Chondrocyte (in vitro differentiated cells): Measurements from ENCODE around the gene GHRHR. TPM values are rescaled to one million over a fixed set of nuclear protein-coding genes. Genes with fewer than 3 reads are reported as not detected.

ENCODE experiments used
- DNase-seq: peaks from one replicate; pipeline ENCODE4 v3.0.0; 2021; ENCODE audit warnings: mixed read lengths, low spot score
- H3K27ac Mint-ChIP-seq: one replicate; pipeline ENCODE4 v1.8.0; 2021; ENCODE audit warnings: mild to moderate bottlenecking, moderate library complexity, mixed read lengths; ENCODE audit not compliant: unreplicated experiment
- H3K27me3 Mint-ChIP-seq: 2 replicates; pipeline ENCODE4 v1.8.0; 2021; ENCODE audit warnings: low read depth, mixed read lengths
- H3K36me3 Mint-ChIP-seq: 2 replicates; pipeline ENCODE4 v1.8.0; 2021; ENCODE audit warnings: low read depth, mixed read lengths
- H3K4me1 Mint-ChIP-seq: 2 replicates; pipeline ENCODE4 v1.8.0; 2021; ENCODE audit warnings: low read depth, mild to moderate bottlenecking, mixed read lengths
- H3K4me3 Mint-ChIP-seq: one replicate; pipeline ENCODE4 v1.8.0; 2021; ENCODE audit warnings: mild to moderate bottlenecking, moderate library complexity, mixed read lengths; ENCODE audit not compliant: unreplicated experiment
- H3K9me3 Mint-ChIP-seq: 2 replicates; pipeline ENCODE4 v1.8.0; 2021; ENCODE audit warnings: low read depth, mixed read lengths
- CTCF ChIP-seq: fragments of 200-600 bp; sonication (generic); IDR thresholded peaks from 2 replicates; pipeline ENCODE4 v1.5.0; 2021; ENCODE audit warnings: antibody characterized with exemption, mild to moderate bottlenecking, moderate library complexity
- total RNA-seq: library from RNA; stranded (reverse); gene quantifications from 3 replicates; pipeline ENCODE4 v1.2.1, GENCODE V29; 2021

Gene GHRHR
- total RNA-seq, 1 donor from 2014 or later, result not detected

GRCh38 chr7:30950197-30950596 lies 13.6 kb upstream of the GHRHR start:
- no peak for TF ChIP-seq CTCF

GRCh38 chr7:30954914-30955313 lies 8.8 kb upstream of the GHRHR start:
- TF ChIP-seq CTCF, result no peak
- Mint-ChIP-seq H3K4me3 (no peak overlapping the region), H3K4me1 (no peaks in the 10 kb centered on the region), H3K27ac (no peak overlapping the region), H3K27me3 (peaks cover 36% of the 10 kb centered on the region), H3K36me3 (peaks cover 3% of the 10 kb centered on the region), H3K9me3 (peaks cover 26% of the 10 kb centered on the region)
- no peak for DNase-seq

More at GRCh38 chr7:30950197-30950596, 13.6 kb upstream of the GHRHR start:
- H3K27me3 Mint-ChIP-seq, result peaks cover 39% of the 10 kb centered on the region
- H3K27ac Mint-ChIP-seq, result no peak overlapping the region
- no peak overlapping the region for H3K4me3 Mint-ChIP-seq
- peaks cover 20% of the 10 kb centered on the region for H3K9me3 Mint-ChIP-seq
- H3K36me3 Mint-ChIP-seq, result peaks cover 3% of the 10 kb centered on the region
- no peaks in the 10 kb centered on the region for H3K4me1 Mint-ChIP-seq
- no peak for DNase-seq

GRCh38 chr7:30956704-30957103 lies 7.0 kb upstream of the GHRHR start:
- H3K36me3 Mint-ChIP-seq, result peaks cover 3% of the 10 kb centered on the region
- no peak overlapping the region for H3K4me3 Mint-ChIP-seq
- TF ChIP-seq CTCF, result no peak
- no peaks in the 10 kb centered on the region for H3K4me1 Mint-ChIP-seq
- H3K27ac Mint-ChIP-seq, result no peak overlapping the region
- no peak for DNase-seq
- H3K9me3 Mint-ChIP-seq, result peaks cover 24% of the 10 kb centered on the region
- H3K27me3 Mint-ChIP-seq, result peaks cover 37% of the 10 kb centered on the region

GRCh38 chr7:30965372-30965771 lies 1.6 kb downstream of the GHRHR start:
- TF ChIP-seq CTCF, result no peak
- H3K36me3 Mint-ChIP-seq, result no peaks in the 10 kb centered on the region
- H3K9me3 Mint-ChIP-seq, result no peaks in the 10 kb centered on the region
- H3K27ac Mint-ChIP-seq, result no peak overlapping the region
- H3K27me3 Mint-ChIP-seq, result peaks cover 64% of the 10 kb centered on the region
- no peak for DNase-seq
- H3K4me1 Mint-ChIP-seq, result no peaks in the 10 kb centered on the region
- no peak overlapping the region for H3K4me3 Mint-ChIP-seq

- no peaks in the 10 kb centered on the region for H3K36me3 Mint-ChIP-seq
- no peak for DNase-seq
- no peak for TF ChIP-seq CTCF
- peaks cover 66% of the 10 kb centered on the region for H3K27me3 Mint-ChIP-seq
- no peaks in the 10 kb centered on the region for H3K4me1 Mint-ChIP-seq
- H3K27ac Mint-ChIP-seq, result no peak overlapping the region
- no peak overlapping the region for H3K4me3 Mint-ChIP-seq
- H3K9me3 Mint-ChIP-seq, result no peaks in the 10 kb centered on the region
Observed at GRCh38 chr7:30965883-30966282, 2.1 kb downstream of the GHRHR start.
